T-cell (primary cell): Measurements from ENCODE around the gene CALM3. TPM values are rescaled to one million over a fixed set of nuclear protein-coding genes. Genes with fewer than 3 reads are reported as not detected.

ENCODE experiments used
- ATAC-seq, 4 experiments: fragments of 200-7000 bp in 3 of 4; fragments of 150-1000 bp in 1 of 4; cut with Tn5 transposase; replicated peaks in 1 of 4; 1 replicate in 3 of 4; 2 replicates in 1 of 4; pipeline ENCODE4 v1.10.0; 2021; ENCODE audit warnings: moderate library complexity in 3 of 4, mild to moderate bottlenecking in 2 of 4, moderate number of reproducible peaks in 1 of 4
- CTCF ChIA-PET, 2 donors: fragments of 300-600 bp; sonication (Branson Sonifier 250); formaldehyde crosslinking; loops; one replicate each; lab custom pipeline; 2022; ENCODE audit warnings: antibody characterized with exemption in 2 of 2; lab: Charles Lee
- POLR2A ChIA-PET, 2 donors: fragments of 300-600 bp; sonication (Branson Sonifier 250); formaldehyde crosslinking; loops; one replicate each; lab custom pipeline; 2022; ENCODE audit warnings: antibody characterized with exemption in 2 of 2; lab: Charles Lee
- DNase-seq, 35 experiments: peaks; one replicate each; pipeline versions ENCODE4 v3.0.0 to v3.0.0-alpha.2; 2013 to 2023
- H3K27ac ChIP-seq: one replicate; pipeline ENCODE4 v1.5.1; 2013; ENCODE audit warnings: low read length
- H3K27me3 ChIP-seq, 2 experiments: replicated peaks in 1 of 2; 1 replicate in 1 of 2; 2 replicates in 1 of 2; pipeline versions ENCODE4 v1.6.1 to v1.7.0; 2013; ENCODE audit warnings: low read length in 1 of 2, mixed read lengths in 1 of 2; ENCODE audit not compliant: control insufficient read depth in 2 of 2, insufficient read depth in 2 of 2; ENCODE audit errors: extremely low read depth in 1 of 2
- H3K36me3 ChIP-seq, 2 donors: 1 replicate in 1 of 2; 2 replicates in 1 of 2; pipeline versions ENCODE4 v1.6.1 to v1.7.0; 2013; ENCODE audit warnings: low read length in 1 of 2; ENCODE audit not compliant: control insufficient read depth in 2 of 2, insufficient read depth in 1 of 2; ENCODE audit errors: extremely low read depth in 1 of 2
- H3K4me1 ChIP-seq, 2 experiments: 1 replicate in 1 of 2; 2 replicates in 1 of 2; pipeline versions ENCODE4 v1.6.1 to v1.7.0; 2013; ENCODE audit warnings: low read length in 2 of 2, mixed read lengths in 1 of 2; ENCODE audit not compliant: insufficient read depth in 2 of 2, control insufficient read depth in 1 of 2; ENCODE audit errors: extremely low read depth in 1 of 2
- H3K4me3 ChIP-seq, 2 donors: 1 replicate in 1 of 2; 2 replicates in 1 of 2; pipeline versions ENCODE4 v1.5.1 to v1.7.0; 2013; ENCODE audit warnings: mild to moderate bottlenecking in 2 of 2, low read length in 1 of 2, moderate library complexity in 1 of 2; ENCODE audit not compliant: control insufficient read depth in 1 of 2; ENCODE audit errors: extremely low read depth in 1 of 2
- H3K9me3 ChIP-seq: 2 replicates; pipeline ENCODE4 v1.7.0; 2013
- H3K27ac Mint-ChIP-seq, 2 donors: one replicate each; pipeline ENCODE4 v1.8.0; 2020 to 2021; ENCODE audit warnings: mild to moderate bottlenecking in 2 of 2, mixed read lengths in 2 of 2
- H3K27me3 Mint-ChIP-seq, 2 donors: one replicate each; pipeline ENCODE4 v1.8.0; 2021 to 2022; ENCODE audit warnings: mixed read lengths in 2 of 2
- H3K36me3 Mint-ChIP-seq: one replicate; pipeline ENCODE4 v1.8.0; 2021; ENCODE audit warnings: mixed read lengths
- H3K4me1 Mint-ChIP-seq, 3 donors: one replicate each; pipeline ENCODE4 v1.8.0; 2020 to 2022; ENCODE audit warnings: mixed read lengths in 3 of 3, mild to moderate bottlenecking in 1 of 3
- H3K4me3 Mint-ChIP-seq, 3 donors: one replicate each; pipeline ENCODE4 v1.8.0; 2020 to 2022; ENCODE audit warnings: mild to moderate bottlenecking in 3 of 3, mixed read lengths in 3 of 3, moderate library complexity in 3 of 3
- H3K9me3 Mint-ChIP-seq, 3 donors: one replicate each; pipeline ENCODE4 v1.8.0; 2020 to 2022; ENCODE audit warnings: mixed read lengths in 3 of 3
- WGBS: methylation state at CpG from one replicate; pipeline ENCODE4 v1.1.5; 2013; ENCODE audit warnings: missing lambda C conversion rate; ENCODE audit not compliant: insufficient coverage; 5-methylcytosine and 5-hydroxymethylcytosine counted together
- total RNA-seq, 35 experiments: library from RNA in 6 of 35; stranded (reverse) in 6 of 35; fragments of 120-200 nt in 1 of 35; gene quantifications; one replicate each; pipeline versions ENCODE4 v1.2.1 to v1.2.4 and lab custom pipeline; 2013 to 2026

CALM3 gene
- total RNA-seq, 5 donors from 2014 or later (not counting 1 experiment from before 2014, with no cell fraction given): 183 to 256 (median 208) TPM

DNA sequence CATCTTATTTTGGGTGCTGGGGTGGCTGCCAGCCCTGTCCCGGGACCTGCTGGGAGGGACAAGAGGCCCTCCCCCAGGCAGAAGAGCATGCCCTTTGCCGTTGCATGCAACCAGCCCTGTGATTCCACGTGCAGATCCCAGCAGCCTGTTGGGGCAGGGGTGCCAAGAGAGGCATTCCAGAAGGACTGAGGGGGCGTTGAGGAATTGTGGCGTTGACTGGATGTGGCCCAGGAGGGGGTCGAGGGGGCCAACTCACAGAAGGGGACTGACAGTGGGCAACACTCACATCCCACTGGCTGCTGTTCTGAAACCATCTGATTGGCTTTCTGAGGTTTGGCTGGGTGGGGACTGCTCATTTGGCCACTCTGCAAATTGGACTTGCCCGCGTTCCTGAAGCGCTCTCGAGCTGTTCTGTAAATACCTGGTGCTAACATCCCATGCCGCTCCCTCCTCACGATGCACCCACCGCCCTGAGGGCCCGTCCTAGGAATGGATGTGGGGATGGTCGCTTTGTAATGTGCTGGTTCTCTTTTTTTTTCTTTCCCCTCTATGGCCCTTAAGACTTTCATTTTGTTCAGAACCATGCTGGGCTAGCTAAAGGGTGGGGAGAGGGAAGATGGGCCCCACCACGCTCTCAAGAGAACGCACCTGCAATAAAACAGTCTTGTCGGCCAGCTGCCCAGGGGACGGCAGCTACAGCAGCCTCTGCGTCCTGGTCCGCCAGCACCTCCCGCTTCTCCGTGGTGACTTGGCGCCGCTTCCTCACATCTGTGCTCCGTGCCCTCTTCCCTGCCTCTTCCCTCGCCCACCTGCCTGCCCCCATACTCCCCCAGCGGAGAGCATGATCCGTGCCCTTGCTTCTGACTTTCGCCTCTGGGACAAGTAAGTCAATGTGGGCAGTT is 8.6 kb downstream of the CALM3 start:
- peaks cover 65 to 79% (median 73%) of the 10 kb centered on the region in 3 donors for H3K4me1 Mint-ChIP-seq
- no peaks in the 10 kb centered on the region for H3K9me3 Mint-ChIP-seq
- H3K9me3 ChIP-seq: no peaks in the 10 kb centered on the region
- 94% methylated on average over 20 of the region's 30 CpGs for WGBS
- H3K36me3 Mint-ChIP-seq: peaks cover 38% of the 10 kb centered on the region
- peaks cover 33 to 62% of the 10 kb centered on the region in 2 experiments for H3K4me1 ChIP-seq
- no peak for DNase-seq
- H3K27me3 ChIP-seq: no peaks in the 10 kb centered on the region
- H3K4me3 ChIP-seq: no peak overlapping the region
- H3K27ac ChIP-seq: no peak overlapping the region
- H3K4me3 Mint-ChIP-seq: no peak overlapping the region
- ATAC-seq: no peak
- POLR2A ChIA-PET: interaction anchor here in 1 of 2 donors (0.5 kb wide), 1 partner anchor 536 kb away, joined by 4 read pairs; no protein-coding TSS in a partner anchor
- peaks cover 12 to 58% of the 10 kb centered on the region in 2 donors for H3K36me3 ChIP-seq
- H3K27me3 Mint-ChIP-seq: no peaks in the 10 kb centered on the region
- CTCF ChIA-PET: interaction anchor here in 1 of 2 donors (0.6 to 0.8 kb wide), 2 partner anchors 20 to 104 kb away, joined by 3 read pairs; no protein-coding TSS in a partner anchor
- H3K27ac Mint-ChIP-seq: peak overlapping the region; percentile 44 to 47

DNA sequence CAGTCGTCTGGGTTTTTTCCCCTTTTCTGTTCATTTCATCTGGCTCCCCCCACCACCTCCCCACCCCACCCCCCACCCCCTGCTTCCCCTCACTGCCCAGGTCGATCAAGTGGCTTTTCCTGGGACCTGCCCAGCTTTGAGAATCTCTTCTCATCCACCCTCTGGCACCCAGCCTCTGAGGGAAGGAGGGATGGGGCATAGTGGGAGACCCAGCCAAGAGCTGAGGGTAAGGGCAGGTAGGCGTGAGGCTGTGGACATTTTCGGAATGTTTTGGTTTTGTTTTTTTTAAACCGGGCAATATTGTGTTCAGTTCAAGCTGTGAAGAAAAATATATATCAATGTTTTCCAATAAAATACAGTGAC is 9.3 kb downstream of the CALM3 start:
- ChIA-PET CTCF (interaction anchor here in 1 of 2 donors (0.8 kb wide), 1 partner anchor 21 kb away, joined by 3 read pairs; no protein-coding TSS in a partner anchor), POLR2A (interaction anchor here (0.5 to 1.5 kb wide), 2 partner anchors 10 to 536 kb away, joined by 4 read pairs; no protein-coding TSS in a partner anchor)
- Histone ChIP-seq H3K9me3 (no peaks in the 10 kb centered on the region), H3K27ac (peak overlapping the region; percentile 85), H3K4me3 (no peak overlapping the region), H3K4me1 (peaks cover 33 to 58% of the 10 kb centered on the region in 2 experiments), H3K27me3 (no peaks in the 10 kb centered on the region), H3K36me3 (peaks cover 12 to 52% of the 10 kb centered on the region in 2 donors)
- no peaks in the 10 kb centered on the region for H3K27me3 Mint-ChIP-seq
- peaks cover 38% of the 10 kb centered on the region for H3K36me3 Mint-ChIP-seq
- DNase-seq (no peak), ATAC-seq (no peak)
- no peaks in the 10 kb centered on the region for H3K9me3 Mint-ChIP-seq
- peaks cover 65 to 74% (median 73%) of the 10 kb centered on the region in 3 donors for H3K4me1 Mint-ChIP-seq
- H3K4me3 Mint-ChIP-seq: peak overlapping the region in 1 of 3 donors; percentile 74
- H3K27ac Mint-ChIP-seq: peak overlapping the region; percentile 92 to 93
- no CpG with 5 or more reads among the region's 5 CpGs for WGBS

DNA sequence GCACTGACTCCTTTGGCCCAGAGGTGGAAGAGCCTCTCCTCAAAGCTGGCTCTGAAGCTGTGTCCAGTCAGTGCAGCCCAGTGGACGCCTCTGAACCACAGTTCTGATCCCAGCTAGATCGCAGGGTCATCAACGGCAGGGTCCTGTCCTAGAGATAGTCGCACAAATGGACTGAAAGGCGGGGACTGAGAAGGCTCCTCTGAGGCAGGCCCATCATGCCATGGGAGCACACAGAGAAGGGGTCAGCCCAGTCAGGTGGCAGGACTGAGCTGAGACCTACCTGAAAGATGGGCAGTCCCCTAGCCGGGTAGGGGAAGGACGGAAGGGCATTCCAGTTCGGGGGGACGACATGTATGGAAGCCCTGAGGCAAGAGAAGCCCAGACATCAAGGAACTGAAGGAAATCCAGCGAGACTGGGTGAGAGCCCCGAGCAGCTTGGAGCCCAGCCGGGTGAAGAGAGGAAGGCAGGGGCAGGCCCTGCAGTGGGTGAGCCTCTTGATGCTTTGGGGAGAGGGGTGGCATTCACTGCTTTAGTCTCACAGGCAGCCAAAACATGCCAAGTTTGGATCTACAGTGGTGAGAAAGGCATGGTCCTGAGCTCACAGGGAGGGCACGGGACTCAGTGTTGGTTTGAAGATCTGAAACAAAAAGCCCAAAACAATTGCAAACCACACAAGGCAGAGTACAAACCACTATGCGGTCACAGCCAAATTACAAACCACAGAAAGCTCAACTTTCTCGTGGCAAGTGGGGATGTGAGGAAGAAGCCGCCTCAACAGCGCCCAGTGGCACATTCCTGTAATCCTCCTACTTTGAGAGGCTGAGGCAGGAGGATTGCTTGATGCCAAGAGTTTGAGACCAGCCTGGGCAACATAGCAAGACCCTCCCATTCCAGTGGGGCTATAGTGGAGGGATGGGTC is 10.0 kb downstream of the CALM3 start:
- ChIA-PET POLR2A (interaction anchor here in 1 of 2 donors (1.5 kb wide), 1 partner anchor 11 kb away, joined by 4 read pairs; no protein-coding TSS in a partner anchor), CTCF (interaction anchor here (0.9 to 2.2 kb wide), 5 partner anchors 9 to 103 kb away, joined by 4 to 40 read pairs (median 7); partner anchors contain the start of genes DACT3 (in 2 of the 2) and CALM3 (in 1 of the 2))
- Histone ChIP-seq H3K36me3 (peaks cover 12 to 45% of the 10 kb centered on the region in 2 donors), H3K4me3 (peak overlapping the region; percentile 4 to 25), H3K27ac (peak overlapping the region; percentile 85), H3K4me1 (peaks cover 33 to 59% of the 10 kb centered on the region in 2 experiments), H3K27me3 (no peaks in the 10 kb centered on the region), H3K9me3 (no peaks in the 10 kb centered on the region)
- no peaks in the 10 kb centered on the region for H3K27me3 Mint-ChIP-seq
- H3K4me1 Mint-ChIP-seq: peaks cover 60 to 74% (median 72%) of the 10 kb centered on the region in 3 donors
- H3K27ac Mint-ChIP-seq: peak overlapping the region; percentile 92 to 93
- DNase-seq (peak in 8 of 35 experiments; percentile 12 to 71 (median 26)), ATAC-seq (peak; percentile 12 to 61 (median 24))
- peaks cover 38% of the 10 kb centered on the region for H3K36me3 Mint-ChIP-seq
- WGBS: 64% methylated on average over 12 of the region's 17 CpGs
- no peaks in the 10 kb centered on the region for H3K9me3 Mint-ChIP-seq
- peak overlapping the region; percentile 44 to 74 (median 52) for H3K4me3 Mint-ChIP-seq

DNA sequence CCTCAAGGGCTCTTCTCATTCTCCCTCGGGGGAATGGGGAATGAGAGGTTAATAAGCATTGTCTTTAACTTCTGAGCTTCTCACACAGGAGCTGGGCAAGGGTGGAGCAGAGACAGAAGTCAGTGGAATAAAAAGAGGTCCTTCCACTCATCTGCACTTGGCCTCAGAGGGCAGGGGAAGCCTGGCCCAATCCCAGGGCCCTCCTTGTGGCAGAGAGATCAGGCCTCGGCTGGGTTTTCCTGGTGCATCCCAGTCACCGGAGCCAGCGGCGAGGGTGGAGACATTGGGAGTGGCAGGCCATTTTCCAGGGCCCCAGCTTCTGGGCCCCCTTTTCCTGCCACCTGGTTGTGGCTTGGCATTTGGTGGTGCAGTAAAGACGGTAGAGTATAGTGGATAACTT is 10.6 kb downstream of the CALM3 start:
- ChIA-PET CTCF (interaction anchor here (0.5 to 2.2 kb wide), 7 partner anchors 10 to 102 kb away, joined by 3 to 40 read pairs (median 6); partner anchors contain the start of genes DACT3 (in 2 of the 2) and CALM3 (in 1 of the 2)), POLR2A (interaction anchor here in 1 of 2 donors (0.6 to 1.5 kb wide), 2 partner anchors 9 to 12 kb away, joined by 4 to 8 read pairs; no protein-coding TSS in a partner anchor)
- peaks cover 12 to 38% of the 10 kb centered on the region in 2 donors for H3K36me3 ChIP-seq
- H3K4me1 ChIP-seq: peaks cover 36 to 66% of the 10 kb centered on the region in 2 experiments
- Mint-ChIP-seq H3K27ac (peak overlapping the region; percentile 92 to 93), H3K4me3 (peak overlapping the region; percentile 52 to 74 (median 53)), H3K27me3 (no peaks in the 10 kb centered on the region), H3K9me3 (no peaks in the 10 kb centered on the region), H3K36me3 (peaks cover 32% of the 10 kb centered on the region), H3K4me1 (peaks cover 60 to 76% (median 70%) of the 10 kb centered on the region in 3 donors)
- DNase-seq (peak in 1 of 35 experiments; percentile 28), ATAC-seq (peak; percentile 11 to 35 (median 24))
- no peaks in the 10 kb centered on the region for H3K27me3 ChIP-seq
- H3K9me3 ChIP-seq: no peaks in the 10 kb centered on the region
- 20% methylated on average over 4 of the region's 6 CpGs for WGBS
- H3K4me3 ChIP-seq: peak overlapping the region; percentile 4 to 25
- H3K27ac ChIP-seq: peak overlapping the region; percentile 85

DNA sequence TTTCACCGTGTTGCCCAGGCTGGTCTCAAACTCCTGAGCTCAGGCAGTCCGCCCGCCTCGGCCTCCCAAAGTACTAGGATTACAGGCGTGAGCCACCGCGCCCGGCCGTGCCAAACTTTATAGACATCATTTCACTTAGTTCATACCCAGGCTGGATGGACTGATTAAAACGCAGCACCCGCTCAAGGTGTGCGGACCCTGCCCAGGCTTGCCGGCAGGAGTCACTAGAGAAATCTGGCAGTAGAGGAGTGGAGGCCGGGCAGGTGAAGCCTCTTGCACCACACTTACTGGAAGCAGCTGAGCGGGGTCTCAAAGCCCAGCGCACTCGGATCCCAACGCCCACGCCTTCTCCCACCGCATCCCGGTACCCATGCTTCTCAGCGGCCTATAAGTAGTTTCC is 12.4 kb downstream of the CALM3 start:
- Histone ChIP-seq H3K4me1 (peaks cover 47 to 81% of the 10 kb centered on the region in 2 experiments), H3K9me3 (no peaks in the 10 kb centered on the region), H3K4me3 (no peak overlapping the region), H3K27ac (peak overlapping the region; percentile 13), H3K36me3 (peaks cover 8 to 20% of the 10 kb centered on the region in 2 donors), H3K27me3 (peaks cover 0 to 5% of the 10 kb centered on the region in 2 experiments)
- ChIA-PET CTCF (interaction anchor here (0.7 to 1.6 kb wide), 7 partner anchors 11 to 48 kb away, joined by 3 to 23 read pairs (median 3); partner anchors contain the start of gene DACT3 (in 1 of the 2)), POLR2A (no interaction called here)
- WGBS: 92% methylated on average over 12 of the region's 22 CpGs
- ATAC-seq: no peak
- Mint-ChIP-seq H3K9me3 (no peaks in the 10 kb centered on the region), H3K27me3 (no peaks in the 10 kb centered on the region), H3K27ac (peak overlapping the region; percentile 72 to 88), H3K4me3 (peak overlapping the region in 1 of 3 donors; percentile 38), H3K36me3 (peaks cover 17% of the 10 kb centered on the region), H3K4me1 (peaks cover 58 to 77% (median 68%) of the 10 kb centered on the region in 3 donors)
- peak in 1 of 35 experiments; percentile 14 for DNase-seq
